H1 (cell line): ENCODE results near the gene ASB7. TPM values are rescaled to one million over a fixed set of nuclear protein-coding genes. Genes with fewer than 3 reads are reported as not detected.

Experiments
- CTCF ChIA-PET: fragments of 300-600 bp; sonication (Branson Sonifier 250); formaldehyde crosslinking; loops from one replicate; lab custom pipeline; 2021; ENCODE audit not compliant: partially characterized antibody; lab: Charles Lee
- POLR2A ChIA-PET: fragments of 300-600 bp; sonication (Branson Sonifier 250); formaldehyde crosslinking; loops from one replicate; lab custom pipeline; 2021; ENCODE audit warnings: inconsistent platforms; ENCODE audit not compliant: partially characterized antibody; lab: Charles Lee
- DNase-seq, 2 experiments: peaks; one replicate each; pipeline versions ENCODE4 v3.0.0 to v3.0.0-alpha.2; 2010 to 2022; ENCODE audit warnings: low spot score in 2 of 2, low read depth in 1 of 2, mixed read lengths in 1 of 2
- FAIRE-seq: peaks from 2 replicates; lab custom pipeline; 2011; peaks lifted over from hg19 to GRCh38; lab: Jason Lieb, UNC
- H2AFZ ChIP-seq: 2 replicates; pipeline ENCODE4 v1.8.1; 2012; ENCODE audit warnings: low read length, inconsistent platforms
- H2AK5ac ChIP-seq: 2 replicates; pipeline ENCODE4 v1.6.1; 2013; ENCODE audit warnings: low read depth, low read length
- H2BK120ac ChIP-seq: replicated peaks from 2 replicates; pipeline ENCODE3; 2013; ENCODE audit warnings: low read depth, low read length, inconsistent platforms
- H2BK12ac ChIP-seq: 2 replicates; pipeline ENCODE4 v1.6.1; 2013; ENCODE audit warnings: low read depth, low read length
- H2BK15ac ChIP-seq: 2 replicates; pipeline ENCODE4 v1.6.1; 2013; ENCODE audit warnings: low read length
- H2BK20ac ChIP-seq: 2 replicates; pipeline ENCODE4 v1.6.1; 2013; ENCODE audit warnings: low read length
- H2BK5ac ChIP-seq: 2 replicates; pipeline ENCODE4 v1.6.1; 2013; ENCODE audit warnings: low read depth, low read length
- H3K14ac ChIP-seq: 2 replicates; pipeline ENCODE4 v1.6.1; 2013; ENCODE audit warnings: inconsistent platforms; ENCODE audit not compliant: insufficient read length
- H3K18ac ChIP-seq: 2 replicates; pipeline ENCODE4 v1.6.1; 2013; ENCODE audit warnings: low read length; ENCODE audit errors: extremely low read depth
- H3K23ac ChIP-seq: 2 replicates; pipeline ENCODE4 v1.6.1; 2013; ENCODE audit warnings: inconsistent platforms; ENCODE audit not compliant: insufficient read length
- H3K23me2 ChIP-seq: 2 replicates; pipeline ENCODE4 v1.6.1; 2013; ENCODE audit warnings: low read depth, low read length
- H3K27ac ChIP-seq: 2 replicates; pipeline ENCODE4 v1.6.1; 2011; ENCODE audit warnings: low read depth, low read length, inconsistent platforms
- H3K27me3 ChIP-seq, 4 experiments: replicated peaks in 1 of 4; 1 replicate in 1 of 4; 2 replicates in 3 of 4; pipeline versions ENCODE4 v1.6.1 to v1.8.1; 2011 to 2013; ENCODE audit warnings: low read length in 3 of 4, mild to moderate bottlenecking in 3 of 4, inconsistent platforms in 2 of 4, mixed read lengths in 2 of 4, moderate library complexity in 1 of 4; ENCODE audit not compliant: control insufficient read depth in 3 of 4, insufficient read depth in 3 of 4; ENCODE audit errors: extremely low read depth in 1 of 4
- H3K36me3 ChIP-seq, 4 experiments: 2 replicates each; pipeline versions ENCODE4 v1.6.1 to v1.8.1; 2011 to 2013; ENCODE audit warnings: mild to moderate bottlenecking in 4 of 4, low read length in 3 of 4, moderate library complexity in 2 of 4, control low read depth in 1 of 4, inconsistent platforms in 1 of 4; ENCODE audit not compliant: insufficient read depth in 4 of 4, control insufficient read depth in 2 of 4
- H3K4ac ChIP-seq: replicated peaks from 2 replicates; pipeline ENCODE3; 2013; ENCODE audit warnings: low read length, low read depth, mixed read lengths, inconsistent platforms; ENCODE audit not compliant: insufficient read length
- H3K4me1 ChIP-seq, 4 experiments: replicated peaks in 1 of 4; 1 replicate in 1 of 4; 2 replicates in 3 of 4; pipeline versions ENCODE4 v1.6.1 to v1.8.1; 2011 to 2013; ENCODE audit warnings: low read length in 3 of 4, inconsistent platforms in 2 of 4, mixed read lengths in 1 of 4; ENCODE audit not compliant: insufficient read depth in 4 of 4, control insufficient read depth in 3 of 4
- H3K4me2 ChIP-seq, 2 experiments: 2 replicates each; pipeline versions ENCODE4 v1.6.1 to v1.8.1; 2011 to 2013; ENCODE audit warnings: low read depth in 2 of 2, low read length in 2 of 2, control low read depth in 1 of 2, inconsistent platforms in 1 of 2, mild to moderate bottlenecking in 1 of 2; ENCODE audit not compliant: insufficient read depth in 1 of 2
- H3K4me3 ChIP-seq, 4 experiments: fragments of 200-600, 300-600 bp in 1 of 4; sonication (generic), shearing (Covaris generic), sonication (Bioruptor Twin) in 1 of 4; 2 replicates each; pipeline versions ENCODE4 v1.5.1 to v1.8.1; 2011 to 2016; ENCODE audit warnings: low read length in 4 of 4, low read depth in 3 of 4, control low read depth in 2 of 4, inconsistent platforms in 2 of 4, mild to moderate bottlenecking in 2 of 4, mixed read lengths in 1 of 4, moderate library complexity in 1 of 4; ENCODE audit not compliant: insufficient read depth in 2 of 4; ENCODE audit errors: extremely low read depth in 1 of 4
- H3K56ac ChIP-seq: replicated peaks from 2 replicates; pipeline ENCODE3; 2013; ENCODE audit warnings: low read depth, mild to moderate bottlenecking, mixed read lengths, low read length, inconsistent platforms; ENCODE audit not compliant: insufficient read length
- H3K79me1 ChIP-seq: 2 replicates; pipeline ENCODE4 v1.6.1; 2013; ENCODE audit warnings: low read depth, low read length, control low read depth
- H3K79me2 ChIP-seq, 2 experiments: 2 replicates each; pipeline versions ENCODE4 v1.6.1 to v1.8.1; 2012 to 2013; ENCODE audit warnings: low read length in 2 of 2, mild to moderate bottlenecking in 2 of 2, inconsistent platforms in 1 of 2; ENCODE audit not compliant: insufficient read depth in 2 of 2, control insufficient read depth in 1 of 2
- H3K9ac ChIP-seq, 4 experiments: replicated peaks in 1 of 4; 1 replicate in 1 of 4; 2 replicates in 3 of 4; pipeline versions ENCODE4 v1.6.1 to v1.8.1; 2011 to 2013; ENCODE audit warnings: low read depth in 3 of 4, low read length in 3 of 4, control low read depth in 2 of 4, mild to moderate bottlenecking in 2 of 4, moderate library complexity in 2 of 4, inconsistent platforms in 1 of 4; ENCODE audit errors: extremely low read depth in 1 of 4
- H3K9me3 ChIP-seq, 2 experiments: 2 replicates each; pipeline versions ENCODE4 v1.6.1 to v1.8.1; 2012 to 2013; ENCODE audit warnings: mild to moderate bottlenecking in 2 of 2, moderate library complexity in 2 of 2, control low read depth in 1 of 2, inconsistent platforms in 1 of 2, low read depth in 1 of 2, low read length in 1 of 2, mixed read lengths in 1 of 2; ENCODE audit not compliant: insufficient read depth in 2 of 2
- H4K20me1 ChIP-seq, 2 experiments: replicated peaks in 1 of 2; 2 replicates each; pipeline versions ENCODE3 to v1.8.1; 2011 to 2013; ENCODE audit warnings: inconsistent platforms in 2 of 2, low read length in 2 of 2, mild to moderate bottlenecking in 1 of 2; ENCODE audit not compliant: insufficient read depth in 2 of 2, control insufficient read depth in 1 of 2
- H4K5ac ChIP-seq: 2 replicates; pipeline ENCODE4 v1.6.1; 2013; ENCODE audit warnings: low read length, low read depth, mixed read lengths, inconsistent platforms; ENCODE audit not compliant: insufficient read length
- H4K8ac ChIP-seq: 2 replicates; pipeline ENCODE4 v1.8.0; 2013; ENCODE audit warnings: mild to moderate bottlenecking, moderate library complexity, low read length, inconsistent platforms; ENCODE audit not compliant: insufficient read depth; ENCODE audit errors: extremely low read depth
- H4K91ac ChIP-seq: replicated peaks from 2 replicates; pipeline ENCODE3; 2013; ENCODE audit warnings: low read length, mixed read lengths, inconsistent platforms; ENCODE audit not compliant: insufficient read length
- CBX8 ChIP-seq: fragments of 300-800, 300-1000 bp; sonication (generic); IDR thresholded peaks from 2 replicates; pipeline ENCODE4 v1.7.1; 2016; ENCODE audit warnings: low read depth, low read length, borderline replicate concordance
- GTF2F1 ChIP-seq: IDR thresholded peaks from 2 replicates; pipeline ENCODE4 v1.6.1; 2012; ENCODE audit warnings: low read depth, low read length, improper control_type of control experiment, borderline replicate concordance
- POLR2A ChIP-seq, 2 experiments: IDR thresholded peaks; 1 replicate in 1 of 2; 2 replicates in 1 of 2; pipeline ENCODE4 v1.6.1; 2011; ENCODE audit warnings: low read depth in 2 of 2, low read length in 2 of 2, mild to moderate bottlenecking in 2 of 2; ENCODE audit errors: control extremely low read depth in 1 of 2
- TBP ChIP-seq: IDR thresholded peaks from 2 replicates; pipeline ENCODE4 v1.6.1; 2011; ENCODE audit warnings: low read depth, low read length, improper control_type of control experiment
- TCF12 ChIP-seq: IDR thresholded peaks from 2 replicates; pipeline ENCODE4 v1.6.1; 2011; ENCODE audit warnings: low read depth, mild to moderate bottlenecking, low read length
- WGBS, 2 experiments: shearing (Covaris generic) in 1 of 2; methylation state at CpG; one replicate each; pipeline versions ENCODE4 v1.1.6 to v1.1.7; 2013 to 2015; ENCODE audit warnings: low lambda C conversion rate in 2 of 2, mixed read lengths in 2 of 2, inconsistent platforms in 1 of 2, low coverage in 1 of 2, missing lambda C conversion rate in 1 of 2; ENCODE audit not compliant: insufficient replicate concordance in 2 of 2, insufficient coverage in 1 of 2, insufficient read length in 1 of 2; ENCODE audit errors: extremely low coverage in 1 of 2, missing lambda C conversion rate in 1 of 2; 5-methylcytosine and 5-hydroxymethylcytosine counted together
- polyA plus RNA-seq, 7 experiments: library from polyadenylated mRNA; depleted of rRNA in 3 of 7; stranded (reverse) in 5 of 7; unstranded in 2 of 7; fragments of >200 nt in 5 of 7; fragments of 200-250 nt in 2 of 7; gene quantifications; 1 replicate in 5 of 7; 2 replicates in 1 of 7; 4 replicates in 1 of 7; pipeline versions ENCODE4 v1.2.1 to v1.2.3, GENCODE V29; 2011 to 2013; ENCODE audit warnings: missing spikeins in 2 of 7, mixed read lengths in 2 of 7
- total RNA-seq: library from RNA; stranded (reverse); fragmentation: NEBNext Ultra II Directional; extraction: Animal tissue kit (Norgen Biotek cat#: 25700); gene quantifications from 2 replicates; pipeline ENCODE4 v1.2.1, GENCODE V29; 2021

The ASB7 gene
- total and polyA plus RNA-seq, 2 of the 8 experiments (the other 6 are each of a cell fraction or from before 2014, with no cell fraction given) = 5.2 to 12.8 TPM

- Histone ChIP-seq H4K20me1 (no peaks in the 10 kb centered on the region), H3K36me3 (no peaks in the 10 kb centered on the region), H4K91ac (no peak overlapping the region), H3K4me2 (no peak overlapping the region), H3K4me1 (no peaks in the 10 kb centered on the region), H3K23me2 (no peaks in the 10 kb centered on the region), H3K23ac (no peak overlapping the region), H4K5ac (no peak overlapping the region), H3K27ac (no peak overlapping the region), H3K4me3 (no peak overlapping the region), H2BK5ac (no peak overlapping the region), H3K4ac (no peak overlapping the region), H4K8ac (no peak overlapping the region), H3K79me2 (peaks cover 0 to under 1% of the 10 kb centered on the region in 2 experiments; a peak in 2 of 4 replicates), H3K79me1 (no peaks in the 10 kb centered on the region; the same call in 1 of the 2 replicates), H3K9me3 (peaks cover 36 to 42% of the 10 kb centered on the region in 2 experiments), H2BK20ac (no peak overlapping the region), H2BK12ac (no peak overlapping the region), H3K14ac (no peak overlapping the region), H2BK120ac (no peak overlapping the region), H2AK5ac (no peak overlapping the region), H3K27me3 (no peaks in the 10 kb centered on the region), H3K9ac (no peak overlapping the region), H2AFZ (no peak overlapping the region), H3K56ac (no peak overlapping the region), H3K18ac (no peak overlapping the region), H2BK15ac (no peak overlapping the region)
- FAIRE-seq = no peak
- no peak for TF ChIP-seq GTF2F1
- no peak for TF ChIP-seq TCF12
- TF ChIP-seq POLR2A (IDR thresholded peaks at IDR 0.05; ENCODE audit: control extremely low read depth in 1 of 2, low read depth in 2 of 2, low read length in 2 of 2) = no peak
- no peak for TF ChIP-seq TBP
- no peak for TF ChIP-seq CBX8
- no peak for DNase-seq
- 50% methylated on average over 2 of the region's 2 CpGs; no CpG with 5 or more reads in 1 of the 2 experiments for WGBS, 2 experiments
- CTCF ChIA-PET = no interaction called here
- POLR2A ChIA-PET = no interaction called here
Observed at GRCh38 chr15:100591835-100592234, 10.6 kb upstream of the ASB7 start.
